ENCODE results near the gene ADAMTS18. TPM values are rescaled to one million over a fixed set of nuclear protein-coding genes. Genes with fewer than 3 reads are reported as not detected.

ADAMTS18 gene
- total and polyA plus RNA-seq, 4 donors: under 0.01 to 0.17 TPM; not detected in 2

GRCh38 chr16:77470851-77471250 is 36.0 kb upstream of the ADAMTS18 start:
- H3K27ac ChIP-seq (ENCODE audit: low read depth in 1 of 2, low read length in 2 of 2): no peak overlapping the region
- no peak for DNase-seq (ENCODE audit: low spot score)
- H3K36me3 ChIP-seq (ENCODE audit: control insufficient read depth in 4 of 4, insufficient read depth in 3 of 4, low read depth in 1 of 4, low read length in 3 of 4): no peaks in the 10 kb centered on the region
- TF ChIP-seq EGR1 (IDR thresholded peaks at IDR 0.05; ENCODE audit: low read depth in 2 of 2) (no peak), REST (IDR thresholded peaks at IDR 0.05) (no peak), NR2F2 (IDR thresholded peaks at IDR 0.05) (no peak), JUND (IDR thresholded peaks at IDR 0.05) (no peak), HNF4A (conservative IDR thresholded peaks at IDR 0.05) (no peak), SP1 (IDR thresholded peaks at IDR 0.05) (no peak), GABPA (IDR thresholded peaks at IDR 0.05 in 1 of 2, conservative IDR thresholded peaks at IDR 0.05 in 1 of 2) (no peak), HNF4G (IDR thresholded peaks at IDR 0.05) (no peak), FOXA2 (IDR thresholded peaks at IDR 0.05) (no peak), RAD21 (IDR thresholded peaks at IDR 0.05) (no peak)
- H3K9me3 ChIP-seq (ENCODE audit: control insufficient read depth in 4 of 4, low read length in 3 of 4): no peaks in the 10 kb centered on the region
- peaks cover 0 to 8% (median 0%) of the 10 kb centered on the region in 4 donors for H3K27me3 ChIP-seq (ENCODE audit: control insufficient read depth in 4 of 4, insufficient read depth in 4 of 4, low read length in 3 of 4)
- no peak overlapping the region for H3K4me3 ChIP-seq (ENCODE audit: low read depth in 1 of 3, low read length in 3 of 3)
- peaks cover 0 to 1% (median 0%) of the 10 kb centered on the region in 4 donors for H3K4me1 ChIP-seq (ENCODE audit: control insufficient read depth in 4 of 4, insufficient read depth in 4 of 4, low read length in 3 of 4)
- no peak overlapping the region for H3K9ac ChIP-seq (ENCODE audit: low read depth in 1 of 2, low read length in 2 of 2)

DNA sequence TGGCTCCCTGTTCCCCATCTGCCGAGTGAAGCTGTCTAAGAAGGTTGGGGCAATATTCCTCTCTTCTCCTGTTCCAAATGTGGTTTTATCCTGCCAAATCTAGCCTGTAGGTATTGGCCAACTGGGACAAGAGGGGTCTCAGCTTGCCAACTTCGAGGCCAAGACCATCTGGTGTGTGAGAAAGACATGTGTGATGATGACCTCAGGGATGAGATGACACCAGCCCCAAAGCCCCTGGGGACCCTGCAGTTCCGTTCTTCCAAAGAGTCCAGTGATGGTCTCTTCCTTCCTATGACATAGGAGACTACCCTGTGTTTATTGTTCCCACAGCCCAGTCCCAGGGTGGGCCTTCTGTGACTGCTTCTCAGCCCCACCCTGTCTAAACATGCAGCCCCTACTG is 34.8 kb upstream of the ADAMTS18 start:
- peaks cover 0 to 8% (median 0%) of the 10 kb centered on the region in 4 donors for H3K27me3 ChIP-seq (ENCODE audit: control insufficient read depth in 4 of 4, insufficient read depth in 4 of 4, low read length in 3 of 4)
- no peak overlapping the region for H3K4me3 ChIP-seq (ENCODE audit: low read depth in 1 of 3, low read length in 3 of 3)
- WGBS: 59% methylated on average over 3 of the region's 3 CpGs
- no peaks in the 10 kb centered on the region for H3K9me3 ChIP-seq (ENCODE audit: control insufficient read depth in 4 of 4, low read length in 3 of 4)
- TF ChIP-seq SP1 (IDR thresholded peaks at IDR 0.05): no peak
- no peak for TF ChIP-seq RAD21 (IDR thresholded peaks at IDR 0.05)
- no peak for TF ChIP-seq REST (IDR thresholded peaks at IDR 0.05)
- no peak for TF ChIP-seq RXRA (IDR thresholded peaks at IDR 0.05)
- no peak for TF ChIP-seq NR2F2 (IDR thresholded peaks at IDR 0.05)
- no peak for TF ChIP-seq TAF1 (conservative IDR thresholded peaks at IDR 0.05)
- TF ChIP-seq, protein P1, sequence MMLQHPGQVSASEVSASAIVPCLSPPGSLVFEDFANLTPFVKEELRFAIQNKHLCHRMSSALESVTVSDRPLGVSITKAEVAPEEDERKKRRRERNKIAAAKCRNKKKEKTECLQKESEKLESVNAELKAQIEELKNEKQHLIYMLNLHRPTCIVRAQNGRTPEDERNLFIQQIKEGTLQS (IDR thresholded peaks at IDR 0.05): no peak
- TF ChIP-seq, protein P2, sequence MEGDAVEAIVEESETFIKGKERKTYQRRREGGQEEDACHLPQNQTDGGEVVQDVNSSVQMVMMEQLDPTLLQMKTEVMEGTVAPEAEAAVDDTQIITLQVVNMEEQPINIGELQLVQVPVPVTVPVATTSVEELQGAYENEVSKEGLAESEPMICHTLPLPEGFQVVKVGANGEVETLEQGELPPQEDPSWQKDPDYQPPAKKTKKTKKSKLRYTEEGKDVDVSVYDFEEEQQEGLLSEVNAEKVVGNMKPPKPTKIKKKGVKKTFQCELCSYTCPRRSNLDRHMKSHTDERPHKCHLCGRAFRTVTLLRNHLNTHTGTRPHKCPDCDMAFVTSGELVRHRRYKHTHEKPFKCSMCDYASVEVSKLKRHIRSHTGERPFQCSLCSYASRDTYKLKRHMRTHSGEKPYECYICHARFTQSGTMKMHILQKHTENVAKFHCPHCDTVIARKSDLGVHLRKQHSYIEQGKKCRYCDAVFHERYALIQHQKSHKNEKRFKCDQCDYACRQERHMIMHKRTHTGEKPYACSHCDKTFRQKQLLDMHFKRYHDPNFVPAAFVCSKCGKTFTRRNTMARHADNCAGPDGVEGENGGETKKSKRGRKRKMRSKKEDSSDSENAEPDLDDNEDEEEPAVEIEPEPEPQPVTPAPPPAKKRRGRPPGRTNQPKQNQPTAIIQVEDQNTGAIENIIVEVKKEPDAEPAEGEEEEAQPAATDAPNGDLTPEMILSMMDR (IDR thresholded peaks at IDR 0.05; ENCODE audit: low read depth, low read length, missing input control): no peak
- TF ChIP-seq, protein P3, sequence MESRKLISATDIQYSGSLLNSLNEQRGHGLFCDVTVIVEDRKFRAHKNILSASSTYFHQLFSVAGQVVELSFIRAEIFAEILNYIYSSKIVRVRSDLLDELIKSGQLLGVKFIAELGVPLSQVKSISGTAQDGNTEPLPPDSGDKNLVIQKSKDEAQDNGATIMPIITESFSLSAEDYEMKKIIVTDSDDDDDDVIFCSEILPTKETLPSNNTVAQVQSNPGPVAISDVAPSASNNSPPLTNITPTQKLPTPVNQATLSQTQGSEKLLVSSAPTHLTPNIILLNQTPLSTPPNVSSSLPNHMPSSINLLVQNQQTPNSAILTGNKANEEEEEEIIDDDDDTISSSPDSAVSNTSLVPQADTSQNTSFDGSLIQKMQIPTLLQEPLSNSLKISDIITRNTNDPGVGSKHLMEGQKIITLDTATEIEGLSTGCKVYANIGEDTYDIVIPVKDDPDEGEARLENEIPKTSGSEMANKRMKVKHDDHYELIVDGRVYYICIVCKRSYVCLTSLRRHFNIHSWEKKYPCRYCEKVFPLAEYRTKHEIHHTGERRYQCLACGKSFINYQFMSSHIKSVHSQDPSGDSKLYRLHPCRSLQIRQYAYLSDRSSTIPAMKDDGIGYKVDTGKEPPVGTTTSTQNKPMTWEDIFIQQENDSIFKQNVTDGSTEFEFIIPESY (IDR thresholded peaks at IDR 0.05): no peak
- H3K9ac ChIP-seq (ENCODE audit: low read depth in 1 of 2, low read length in 2 of 2): no peak overlapping the region
- peaks cover 0 to 1% (median 0%) of the 10 kb centered on the region in 4 donors for H3K4me1 ChIP-seq (ENCODE audit: control insufficient read depth in 4 of 4, insufficient read depth in 4 of 4, low read length in 3 of 4)
- no peaks in the 10 kb centered on the region for H3K36me3 ChIP-seq (ENCODE audit: control insufficient read depth in 4 of 4, insufficient read depth in 3 of 4, low read depth in 1 of 4, low read length in 3 of 4)
- no peak for DNase-seq (ENCODE audit: low spot score)
- no peak overlapping the region for H3K27ac ChIP-seq (ENCODE audit: low read depth in 1 of 2, low read length in 2 of 2)

Measured in liver (tissue), 9 donors.